GM18951 (cell line): ENCODE data around the gene PEPD.

ENCODE experiments used
- POLR2A ChIP-seq: IDR thresholded peaks from 4 replicates; pipeline ENCODE4 v1.6.1; 2011; ENCODE audit warnings: mild to moderate bottlenecking; ENCODE audit not compliant: insufficient read length, insufficient read depth; ENCODE audit errors: extremely low read depth
- in situ Hi-C: fragments of 300-500 bp; cut with MboI; formaldehyde crosslinking; loops from one replicate; pipeline ENCODE4 v1.12.0; 2022; ENCODE audit warnings: low sequenced_read_pairs, mixed read lengths, inconsistent platforms; ENCODE audit not compliant: unreplicated experiment

The PEPD gene

DNA sequence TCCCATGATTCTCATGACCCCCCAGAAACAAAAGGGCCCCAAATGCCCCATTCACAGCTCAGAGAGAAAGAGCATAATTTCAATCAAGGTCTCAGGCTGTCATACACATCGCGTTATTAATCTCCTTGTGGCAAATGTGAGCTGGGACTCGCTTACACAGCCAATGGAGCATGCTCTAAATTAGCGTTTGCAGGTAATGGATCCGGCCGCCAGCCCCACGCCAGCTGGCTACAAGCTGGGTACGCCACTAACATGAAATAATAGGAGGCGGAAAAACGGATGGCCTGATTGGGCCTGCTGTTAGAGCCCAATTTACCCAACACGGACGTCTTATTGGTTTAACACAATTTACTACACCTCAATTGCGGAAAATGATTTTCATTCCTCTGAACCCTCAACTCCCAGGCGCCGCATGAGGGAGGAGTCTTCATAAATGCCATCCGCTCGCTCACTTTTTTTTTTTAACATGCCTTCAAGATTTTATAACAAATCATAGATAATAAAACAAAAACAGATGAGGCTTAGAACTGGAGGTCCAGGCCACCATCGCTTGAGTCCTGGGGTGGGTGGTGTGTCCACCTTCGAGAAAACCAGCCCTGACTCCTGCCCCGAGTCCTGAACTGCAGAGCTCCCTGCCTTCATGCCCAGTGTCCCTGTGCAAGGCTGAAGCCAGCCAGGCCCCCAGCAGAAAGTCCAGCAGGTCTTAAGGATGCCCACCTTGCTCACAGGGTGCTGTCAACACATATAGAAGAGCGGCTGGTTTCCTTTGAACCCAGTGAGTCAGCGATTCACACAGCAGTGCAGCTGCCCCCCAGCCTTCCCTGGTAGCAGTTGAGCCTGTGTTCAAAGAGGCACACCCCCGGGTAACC lies 62.1 kb downstream of the PEPD start:
- in situ Hi-C loops = no loop called here
- TF ChIP-seq POLR2A = no peak

DNA sequence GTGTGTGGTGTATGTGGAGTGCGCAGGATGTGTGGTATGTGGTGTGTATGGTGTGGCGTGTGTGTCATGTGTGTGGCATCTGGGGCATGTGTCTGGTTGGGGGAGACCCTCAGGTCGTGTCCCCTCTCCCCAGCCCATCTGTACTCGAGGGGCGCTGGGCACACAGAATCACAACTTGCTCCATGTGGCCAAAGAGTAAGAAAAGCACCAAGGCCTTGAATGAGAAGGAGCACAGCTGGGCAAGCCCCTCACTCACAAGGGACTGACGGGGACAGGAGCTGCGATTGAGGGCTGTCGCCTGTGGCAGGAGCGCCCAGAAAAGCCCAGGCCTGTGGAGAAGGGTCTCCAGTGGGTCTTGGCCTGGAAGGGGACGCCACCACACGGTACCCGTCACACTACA lies 62.8 kb downstream of the PEPD start:
- in situ Hi-C loops = no loop called here

DNA sequence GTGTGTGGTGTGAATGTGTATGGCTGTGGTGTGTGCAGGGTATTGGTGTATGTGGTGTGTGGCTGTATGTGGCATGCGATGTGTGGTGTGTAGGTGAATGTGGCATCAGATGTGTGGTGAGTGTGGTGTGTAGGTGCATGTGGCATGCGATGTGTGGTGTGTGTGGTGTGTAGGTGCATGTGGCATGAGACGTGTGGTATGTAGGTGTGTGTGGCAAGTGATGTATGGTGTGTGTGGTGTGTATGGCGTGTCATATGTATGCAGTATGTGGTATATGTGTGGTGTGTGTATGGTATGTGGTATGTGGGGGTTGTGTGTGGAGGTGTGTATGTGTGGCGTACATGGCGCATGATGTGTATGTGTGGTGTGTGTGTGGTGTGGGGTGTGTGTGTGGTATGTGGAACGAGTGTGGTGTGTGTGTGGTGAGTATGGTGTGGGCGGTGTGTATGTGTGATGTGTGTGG lies 63.4 kb downstream of the PEPD start:
- no peak for TF ChIP-seq POLR2A
- in situ Hi-C loops = no loop called here

More for the DNA sequence above, 62.8 kb downstream of the PEPD start:
- TF ChIP-seq POLR2A = no peak

DNA sequence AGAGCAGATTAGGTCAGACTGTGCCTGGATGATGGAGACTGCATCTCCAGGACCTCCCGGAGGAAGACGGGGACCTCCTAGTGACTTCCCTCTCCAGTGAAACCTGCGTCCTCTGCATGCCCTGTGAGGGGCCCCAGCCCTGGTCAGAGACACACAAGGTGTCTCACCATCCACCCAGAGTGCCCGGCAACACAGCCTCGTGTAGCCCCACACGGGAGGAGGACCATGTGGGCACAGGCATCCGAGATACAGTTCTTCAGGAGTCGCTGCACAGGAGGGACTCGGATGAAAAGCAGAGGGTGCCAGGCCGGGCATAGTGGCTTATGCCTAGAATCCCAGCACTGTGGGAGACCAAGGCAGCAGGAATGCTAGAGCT lies 64.8 kb downstream of the PEPD start:
- in situ Hi-C loops = no loop called here
- TF ChIP-seq POLR2A = no peak

DNA sequence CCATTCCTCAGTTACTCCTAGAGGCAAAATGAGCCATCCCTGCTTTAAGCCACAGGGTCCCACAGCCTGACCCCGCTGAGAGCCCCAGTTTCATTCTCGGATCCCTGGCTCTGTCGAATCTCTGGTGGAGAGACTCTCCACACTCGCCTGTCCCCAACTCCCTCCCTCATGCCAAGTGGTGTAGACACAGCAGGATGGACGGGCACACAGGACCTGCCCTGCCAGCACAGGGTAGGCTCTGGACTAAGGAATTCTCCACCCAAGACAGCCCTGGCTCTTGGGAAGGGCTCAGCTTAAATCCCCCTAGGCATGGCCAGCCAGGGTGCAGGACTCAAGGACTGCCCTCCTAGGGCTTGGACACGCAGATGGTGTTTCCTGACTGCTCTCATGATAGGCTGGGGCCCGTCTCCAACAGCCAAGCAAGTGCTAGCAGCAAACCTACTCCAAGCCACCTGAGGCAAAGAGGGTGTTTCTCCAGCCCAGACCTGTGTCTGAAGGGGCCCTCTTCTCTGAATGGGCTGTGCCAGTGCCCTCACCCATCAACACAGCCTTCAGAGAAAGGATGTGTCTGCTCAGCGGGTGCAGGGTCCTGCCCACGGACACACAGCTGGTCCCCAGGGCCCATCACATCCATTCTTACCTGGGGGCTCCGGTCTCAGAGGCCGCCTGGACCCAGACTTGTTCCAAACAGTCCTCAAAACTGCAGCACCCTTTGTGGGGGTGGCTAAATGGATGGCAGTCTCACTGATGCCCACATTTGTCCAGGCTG lies 65.3 kb downstream of the PEPD start:
- in situ Hi-C loops = no loop called here
- TF ChIP-seq POLR2A = no peak

DNA sequence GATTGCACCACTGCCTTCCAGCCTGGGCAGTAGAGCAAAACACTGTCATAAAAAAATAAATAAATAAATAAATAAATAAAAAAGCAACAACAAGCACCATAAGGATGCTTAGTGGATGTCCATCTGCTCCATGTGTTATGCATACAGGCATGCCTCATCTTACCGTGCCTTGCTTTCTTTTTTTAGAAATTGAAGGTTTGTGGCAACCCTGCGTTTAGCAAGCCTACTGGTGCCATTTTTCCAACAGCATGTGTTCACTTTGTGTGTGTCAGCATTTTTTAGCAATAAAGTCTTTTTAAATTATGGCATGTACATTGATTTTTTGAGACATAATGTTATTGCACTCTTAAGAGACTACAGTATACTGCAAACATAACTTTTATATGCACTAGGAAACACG lies 68.3 kb downstream of the PEPD start:
- in situ Hi-C loops = no loop called here
- TF ChIP-seq POLR2A = no peak

DNA sequence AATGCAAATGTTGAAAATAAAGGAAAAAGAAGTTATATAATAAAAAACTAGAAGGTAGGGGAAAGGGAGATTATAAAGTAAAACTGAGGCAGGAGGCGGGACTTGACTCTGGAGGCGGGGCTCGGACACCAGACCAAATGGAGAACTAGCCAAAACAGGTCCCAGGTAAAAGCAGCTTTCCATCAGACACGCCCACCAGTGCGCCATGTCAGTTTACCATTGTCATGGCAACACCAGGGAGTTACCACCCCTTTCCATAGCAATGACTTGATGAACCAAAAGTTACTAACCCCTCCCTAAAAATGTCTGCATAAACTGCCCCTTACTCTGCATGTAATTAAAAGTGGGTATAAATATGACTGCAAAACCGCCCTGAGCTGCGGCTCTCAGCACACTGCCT lies 70.9 kb downstream of the PEPD start:
- TF ChIP-seq POLR2A = no peak
- in situ Hi-C loops = no loop called here

DNA sequence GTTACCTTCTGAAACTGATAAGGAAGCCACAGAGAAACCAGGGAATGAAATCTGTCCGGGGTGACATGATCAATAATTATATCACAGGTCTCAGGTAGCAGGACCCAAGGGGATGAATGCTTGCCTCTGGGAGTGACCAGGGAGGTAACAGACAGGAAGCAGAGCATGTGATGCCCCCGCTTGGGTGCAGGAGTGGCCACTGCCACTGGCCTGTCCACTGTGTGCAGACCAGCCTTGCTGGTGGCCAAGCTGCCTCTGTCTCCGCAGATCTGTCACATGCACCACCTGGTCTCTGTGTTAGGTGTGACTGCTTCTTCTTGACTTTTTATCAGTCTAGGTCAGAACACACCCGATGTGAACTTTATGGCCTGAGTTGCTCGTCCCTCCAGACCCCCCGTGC lies 71.8 kb downstream of the PEPD start:
- no peak for TF ChIP-seq POLR2A
- in situ Hi-C loops = no loop called here

DNA sequence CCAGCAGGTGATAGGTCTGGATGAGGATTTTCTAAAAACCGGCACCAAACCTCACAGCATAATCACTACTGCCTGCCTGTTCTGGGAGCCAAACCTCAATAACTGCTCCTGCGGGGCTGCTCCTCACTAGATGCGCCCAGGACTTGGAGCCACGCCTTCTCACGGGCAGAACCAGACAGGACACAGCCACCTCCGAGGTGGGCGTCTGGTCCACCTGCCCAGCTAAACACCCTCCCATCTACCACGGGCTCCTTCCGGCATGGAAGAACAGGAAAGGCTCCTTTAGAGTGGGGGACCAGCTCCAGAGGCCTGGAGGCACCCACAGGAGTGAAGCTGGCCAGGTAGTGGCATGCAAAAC lies 73.5 kb downstream of the PEPD start:
- in situ Hi-C loops = no loop called here
- TF ChIP-seq POLR2A = no peak

DNA sequence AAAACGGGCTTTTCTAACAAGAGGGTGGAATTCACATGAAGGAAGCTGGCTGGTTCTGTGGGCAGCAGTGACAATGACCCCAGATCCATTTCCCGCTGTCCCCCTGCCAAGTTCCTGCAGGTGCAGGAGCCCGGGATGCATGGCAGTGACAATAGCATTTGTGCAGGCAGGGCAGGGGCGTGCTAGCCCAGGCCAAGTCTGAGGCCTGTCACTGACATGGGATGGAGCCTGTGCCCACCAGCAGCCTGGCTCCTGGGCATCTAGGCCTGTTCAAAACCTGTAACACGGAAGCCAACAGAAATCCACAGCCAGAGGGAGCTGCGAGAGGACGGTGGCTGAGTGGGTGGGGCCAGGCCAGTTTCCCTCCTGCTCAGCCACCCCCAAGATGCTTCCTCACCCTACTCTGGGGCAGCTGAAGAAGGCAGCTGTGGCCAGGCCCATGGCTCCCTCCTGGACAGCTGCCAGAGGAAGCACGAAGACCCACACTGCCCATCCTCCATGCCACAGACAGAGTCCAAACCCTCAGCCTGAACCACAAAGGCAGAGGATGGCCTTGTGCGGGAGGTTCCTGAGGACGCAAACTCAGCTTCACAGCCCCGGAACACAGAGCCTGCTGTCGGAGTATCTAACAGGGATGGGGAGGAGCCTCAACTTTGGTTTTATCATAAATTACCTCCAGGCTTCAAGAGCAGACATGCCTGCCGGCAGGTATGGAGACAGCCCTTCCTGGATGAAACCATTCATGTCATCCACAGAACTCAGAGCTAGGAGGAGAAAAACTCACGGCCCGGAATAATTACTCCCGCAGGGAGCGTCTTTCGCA lies 74.0 kb downstream of the PEPD start:
- in situ Hi-C loops = no loop called here
- no peak for TF ChIP-seq POLR2A

DNA sequence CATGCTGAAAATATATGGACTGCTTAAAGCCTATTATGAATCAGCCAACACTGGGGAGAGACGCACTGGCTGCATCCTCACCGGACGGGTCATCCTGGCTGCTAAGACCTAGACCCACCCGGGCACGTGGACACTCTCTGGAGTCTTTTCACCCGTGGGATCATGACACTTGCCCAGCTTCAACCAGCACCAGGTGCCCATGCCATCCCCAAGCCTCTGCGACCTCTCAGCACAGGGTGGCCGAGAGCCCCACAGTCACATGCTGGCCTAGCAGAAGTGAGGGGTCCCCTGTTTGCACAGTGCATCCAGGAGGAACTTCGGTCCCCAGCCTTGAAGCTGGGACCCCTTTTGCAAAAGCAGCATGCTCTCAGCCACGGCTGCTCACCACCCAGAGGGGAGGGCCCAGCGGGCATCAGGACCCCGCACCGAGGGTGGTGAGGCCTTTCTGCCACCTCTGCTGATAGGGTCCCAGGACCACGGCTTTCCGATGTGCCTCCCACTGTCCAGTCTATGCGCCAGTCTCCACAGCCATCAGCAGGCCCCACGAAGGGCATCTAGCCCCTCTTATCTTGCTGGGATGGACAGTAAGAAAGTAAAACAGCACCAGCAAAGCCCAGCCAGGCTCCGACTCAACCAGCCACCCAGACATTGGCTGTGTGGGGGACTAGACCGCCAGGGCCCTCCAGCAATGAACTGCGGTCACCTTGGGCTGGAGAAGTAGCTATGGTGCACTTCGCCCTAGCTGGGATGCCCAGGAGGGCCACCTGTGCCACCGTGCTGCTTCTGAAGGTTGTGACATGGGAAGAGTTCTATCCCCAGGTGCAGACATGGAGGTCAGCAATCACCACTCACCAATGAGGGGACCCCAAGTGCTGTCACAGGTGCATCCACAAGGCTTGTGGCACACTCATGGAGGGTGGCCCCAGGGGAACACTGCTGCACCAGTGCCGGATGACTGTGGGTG lies 75.0 kb downstream of the PEPD start:
- in situ Hi-C loops = no loop called here
- no peak for TF ChIP-seq POLR2A
